WTC11 (cell line): ENCODE data around the gene RAD51D. TPM values are rescaled to one million over a fixed set of nuclear protein-coding genes. Genes with fewer than 3 reads are reported as not detected.

Experiments used
- ATAC-seq: fragments of 200-7000 bp; cut with Tn5 transposase; 2 replicates; pipeline ENCODE4 v1.10.0; 2021; ENCODE audit warnings: mild to moderate bottlenecking, moderate library complexity
- CTCF ChIA-PET: fragments of 300-600 bp; sonication (Branson Sonifier 250); formaldehyde crosslinking; loops from one replicate; lab custom pipeline; 2021; ENCODE audit warnings: antibody characterized with exemption; lab: Charles Lee
- POLR2A ChIA-PET: fragments of 350-600 bp; sonication (Branson Sonifier 250); formaldehyde crosslinking; loops from one replicate; lab custom pipeline; 2021; ENCODE audit warnings: antibody characterized with exemption; lab: Charles Lee
- DNase-seq: peaks from one replicate; pipeline ENCODE4 v3.0.0; 2021; ENCODE audit warnings: low spot score
- H3K27ac Mint-ChIP-seq: 2 replicates; pipeline ENCODE4 v1.8.0; 2021; ENCODE audit warnings: mixed read lengths
- H3K27me3 Mint-ChIP-seq: 2 replicates; pipeline ENCODE4 v1.8.0; 2021; ENCODE audit warnings: low read depth, mild to moderate bottlenecking, moderate library complexity, mixed read lengths
- H3K36me3 Mint-ChIP-seq: 2 replicates; pipeline ENCODE4 v1.8.0; 2021; ENCODE audit warnings: mixed read lengths
- H3K4me1 Mint-ChIP-seq: 2 replicates; pipeline ENCODE4 v1.8.0; 2022; ENCODE audit warnings: mixed read lengths
- H3K4me3 Mint-ChIP-seq: 2 replicates; pipeline ENCODE4 v1.8.0; 2021; ENCODE audit warnings: mild to moderate bottlenecking, moderate library complexity, mixed read lengths
- H3K9me3 Mint-ChIP-seq: 2 replicates; pipeline ENCODE4 v1.8.0; 2021; ENCODE audit warnings: mixed read lengths
- ATF2 ChIP-seq: sonication (generic); formaldehyde crosslinking; IDR thresholded peaks from 2 replicates; pipeline ENCODE4 v1.8.1; 2022; ENCODE audit warnings: low read depth, missing genetic modification reagents, borderline replicate concordance
- ATF6 ChIP-seq: sonication (generic); formaldehyde crosslinking; IDR thresholded peaks from 2 replicates; pipeline ENCODE4 v1.8.1; 2023; ENCODE audit warnings: mild to moderate bottlenecking, missing genetic modification reagents
- CBFB ChIP-seq: sonication (generic); formaldehyde crosslinking; IDR thresholded peaks from 2 replicates; pipeline ENCODE4 v1.8.1; 2022; ENCODE audit warnings: mild to moderate bottlenecking, low read depth, missing genetic modification reagents
- CREB1 ChIP-seq: sonication (generic); formaldehyde crosslinking; IDR thresholded peaks from 2 replicates; pipeline ENCODE4 v1.8.0; 2023; ENCODE audit warnings: mild to moderate bottlenecking, missing genetic modification reagents
- ETV6 ChIP-seq: sonication (generic); formaldehyde crosslinking; IDR thresholded peaks from 2 replicates; pipeline ENCODE4 v1.8.1; 2022; ENCODE audit warnings: mild to moderate bottlenecking, missing genetic modification reagents
- FOXK1 ChIP-seq: sonication (generic); formaldehyde crosslinking; IDR thresholded peaks from 2 replicates; pipeline ENCODE4 v1.8.0; 2022; ENCODE audit warnings: mild to moderate bottlenecking, moderate library complexity, missing genetic modification reagents
- GABPB1 ChIP-seq: sonication (generic); formaldehyde crosslinking; IDR thresholded peaks from 2 replicates; pipeline ENCODE4 v1.8.1; 2023; ENCODE audit warnings: mild to moderate bottlenecking, missing genetic modification reagents
- HMGA2 ChIP-seq: fragments of 250-450 bp; sonication (Bioruptor Pico); IDR thresholded peaks from 2 replicates; pipeline ENCODE4 v1.4.0; 2021; ENCODE audit warnings: mild to moderate bottlenecking, moderate library complexity
- KAT7 ChIP-seq: sonication (generic); formaldehyde crosslinking; IDR thresholded peaks from 2 replicates; pipeline ENCODE4 v1.8.1; 2023; ENCODE audit warnings: missing genetic modification reagents, mild to moderate bottlenecking, borderline replicate concordance
- MLX ChIP-seq: sonication (generic); formaldehyde crosslinking; IDR thresholded peaks from 2 replicates; pipeline ENCODE4 v1.8.1; 2023; ENCODE audit warnings: mild to moderate bottlenecking, missing genetic modification reagents, moderate library complexity
- MXD4 ChIP-seq: fragments of 250-450 bp; sonication (Bioruptor Pico); IDR thresholded peaks from 2 replicates; pipeline ENCODE4 v1.8.0; 2021; ENCODE audit warnings: mild to moderate bottlenecking, moderate library complexity, borderline replicate concordance
- RORB ChIP-seq: fragments of 250-450 bp; sonication (Bioruptor Pico); IDR thresholded peaks from 2 replicates; pipeline ENCODE4 v1.9.0; 2021; ENCODE audit warnings: mild to moderate bottlenecking
- SMAD4 ChIP-seq: sonication (generic); formaldehyde crosslinking; IDR thresholded peaks from 2 replicates; pipeline ENCODE4 v1.8.0; 2022; ENCODE audit warnings: mild to moderate bottlenecking, missing genetic modification reagents
- ZNF317 ChIP-seq: sonication (generic); formaldehyde crosslinking; IDR thresholded peaks from 2 replicates; pipeline ENCODE4 v1.8.1; 2023; ENCODE audit warnings: low read depth, mild to moderate bottlenecking, moderate library complexity, missing genetic modification reagents, borderline replicate concordance
- ZNF423 ChIP-seq: fragments of 250-450 bp; sonication (Bioruptor Pico); IDR thresholded peaks from 2 replicates; pipeline ENCODE4 v2.1.2; 2022; ENCODE audit warnings: mild to moderate bottlenecking, moderate library complexity
- total RNA-seq: library from RNA; stranded (reverse); gene quantifications from 3 replicates; pipeline ENCODE4 v1.2.3, GENCODE V29; 2021
- TF ChIP-seq, protein P1 (sequence below): sonication (generic); formaldehyde crosslinking; IDR thresholded peaks from 2 replicates; pipeline ENCODE4 v1.8.0; 2022; ENCODE audit warnings: mild to moderate bottlenecking, missing genetic modification reagents
- TF ChIP-seq, protein P2 (sequence below): fragments of 250-450 bp; sonication (Bioruptor Pico); IDR thresholded peaks from 2 replicates; pipeline ENCODE4 v1.9.0; 2021; ENCODE audit warnings: mild to moderate bottlenecking, borderline replicate concordance
- TF ChIP-seq, protein P3 (sequence below): sonication (generic); formaldehyde crosslinking; IDR thresholded peaks from 2 replicates; pipeline ENCODE4 v1.8.1; 2023; ENCODE audit warnings: mild to moderate bottlenecking, missing genetic modification reagents, borderline replicate concordance
- TF ChIP-seq, protein P4 (sequence below): sonication (generic); formaldehyde crosslinking; IDR thresholded peaks from 2 replicates; pipeline ENCODE4 v1.8.1; 2023; ENCODE audit warnings: mild to moderate bottlenecking, missing genetic modification reagents, moderate library complexity
- TF ChIP-seq, protein P5 (sequence below): sonication (generic); formaldehyde crosslinking; IDR thresholded peaks from 2 replicates; pipeline ENCODE4 v1.8.1; 2023; ENCODE audit warnings: mild to moderate bottlenecking, missing genetic modification reagents
- TF ChIP-seq, protein P6 (sequence below): sonication (generic); formaldehyde crosslinking; IDR thresholded peaks from 2 replicates; pipeline ENCODE4 v1.8.1; 2022; ENCODE audit warnings: mild to moderate bottlenecking, moderate library complexity, missing genetic modification reagents

The RAD51D gene
- total RNA-seq, 1 experiment from 2014 or later, result 15.0 TPM

DNA sequence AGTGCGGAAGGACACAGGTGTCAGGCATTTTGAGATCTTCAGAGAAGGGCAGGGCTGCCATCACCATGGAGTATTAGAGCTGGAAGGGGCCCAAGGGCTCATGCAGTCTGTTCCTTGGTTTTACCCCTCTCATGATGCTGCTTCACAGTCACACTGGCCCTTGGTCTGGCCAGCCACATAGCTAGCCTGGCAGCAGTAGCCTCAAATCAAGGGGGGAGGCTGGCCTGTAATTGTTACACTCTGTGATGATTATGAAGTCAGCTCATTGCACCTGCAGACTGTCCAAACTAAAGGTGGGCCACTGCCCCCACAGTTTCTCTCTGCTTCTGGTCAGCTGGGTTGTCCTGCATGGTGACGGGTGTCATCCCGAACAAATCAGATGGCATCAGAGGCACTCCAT is 1.7 kb upstream of the RAD51D start, which contains the start of gene FNDC8 (continued):
- no peak for TF ChIP-seq RORB (CRISPR knock-in tag)
- TF ChIP-seq CBFB, result no peak
- TF ChIP-seq HMGA2 (CRISPR knock-in tag), result no peak
- TF ChIP-seq, protein P1, sequence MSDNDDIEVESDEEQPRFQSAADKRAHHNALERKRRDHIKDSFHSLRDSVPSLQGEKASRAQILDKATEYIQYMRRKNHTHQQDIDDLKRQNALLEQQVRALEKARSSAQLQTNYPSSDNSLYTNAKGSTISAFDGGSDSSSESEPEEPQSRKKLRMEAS (CRISPR knock-in tag), result no peak
- no peak for TF ChIP-seq MLX (CRISPR knock-in tag)
- no peak for TF ChIP-seq FOXK1 (CRISPR knock-in tag)
- TF ChIP-seq, protein P2, sequence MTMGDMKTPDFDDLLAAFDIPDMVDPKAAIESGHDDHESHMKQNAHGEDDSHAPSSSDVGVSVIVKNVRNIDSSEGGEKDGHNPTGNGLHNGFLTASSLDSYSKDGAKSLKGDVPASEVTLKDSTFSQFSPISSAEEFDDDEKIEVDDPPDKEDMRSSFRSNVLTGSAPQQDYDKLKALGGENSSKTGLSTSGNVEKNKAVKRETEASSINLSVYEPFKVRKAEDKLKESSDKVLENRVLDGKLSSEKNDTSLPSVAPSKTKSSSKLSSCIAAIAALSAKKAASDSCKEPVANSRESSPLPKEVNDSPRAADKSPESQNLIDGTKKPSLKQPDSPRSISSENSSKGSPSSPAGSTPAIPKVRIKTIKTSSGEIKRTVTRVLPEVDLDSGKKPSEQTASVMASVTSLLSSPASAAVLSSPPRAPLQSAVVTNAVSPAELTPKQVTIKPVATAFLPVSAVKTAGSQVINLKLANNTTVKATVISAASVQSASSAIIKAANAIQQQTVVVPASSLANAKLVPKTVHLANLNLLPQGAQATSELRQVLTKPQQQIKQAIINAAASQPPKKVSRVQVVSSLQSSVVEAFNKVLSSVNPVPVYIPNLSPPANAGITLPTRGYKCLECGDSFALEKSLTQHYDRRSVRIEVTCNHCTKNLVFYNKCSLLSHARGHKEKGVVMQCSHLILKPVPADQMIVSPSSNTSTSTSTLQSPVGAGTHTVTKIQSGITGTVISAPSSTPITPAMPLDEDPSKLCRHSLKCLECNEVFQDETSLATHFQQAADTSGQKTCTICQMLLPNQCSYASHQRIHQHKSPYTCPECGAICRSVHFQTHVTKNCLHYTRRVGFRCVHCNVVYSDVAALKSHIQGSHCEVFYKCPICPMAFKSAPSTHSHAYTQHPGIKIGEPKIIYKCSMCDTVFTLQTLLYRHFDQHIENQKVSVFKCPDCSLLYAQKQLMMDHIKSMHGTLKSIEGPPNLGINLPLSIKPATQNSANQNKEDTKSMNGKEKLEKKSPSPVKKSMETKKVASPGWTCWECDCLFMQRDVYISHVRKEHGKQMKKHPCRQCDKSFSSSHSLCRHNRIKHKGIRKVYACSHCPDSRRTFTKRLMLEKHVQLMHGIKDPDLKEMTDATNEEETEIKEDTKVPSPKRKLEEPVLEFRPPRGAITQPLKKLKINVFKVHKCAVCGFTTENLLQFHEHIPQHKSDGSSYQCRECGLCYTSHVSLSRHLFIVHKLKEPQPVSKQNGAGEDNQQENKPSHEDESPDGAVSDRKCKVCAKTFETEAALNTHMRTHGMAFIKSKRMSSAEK (CRISPR knock-in tag), result no peak
- TF ChIP-seq SMAD4, result no peak

- Mint-ChIP-seq H3K4me3 (peak overlapping the region; percentile 84), H3K4me1 (peaks cover 17% of the 10 kb centered on the region), H3K27ac (no peak overlapping the region), H3K36me3 (0 out of 2 replicates have a peak, but pooled peaks cover 5% of the 10 kb centered on the region), H3K9me3 (no peaks in the 10 kb centered on the region), H3K27me3 (peaks cover 22% of the 10 kb centered on the region)
- DNase-seq (no peak), ATAC-seq (no peak)
- ChIA-PET CTCF (interaction anchor here (1.1 to 2.3 kb wide), 4 partner anchors 28 to 83 kb away, joined by 4 to 27 read pairs (median 6); partner anchors contain the start of gene RFFL), POLR2A (no interaction called here)
- TF ChIP-seq MXD4 (CRISPR knock-in tag) (no peak), GABPB1 (no peak), KAT7 (no peak), ETV6 (CRISPR knock-in tag) (no peak), RORB (CRISPR knock-in tag) (no peak), CREB1 (no peak), ATF2 (CRISPR knock-in tag) (no peak), ZNF317 (CRISPR knock-in tag) (no peak), ATF6 (CRISPR knock-in tag) (no peak), ZNF423 (no peak)
- TF ChIP-seq, protein P3, sequence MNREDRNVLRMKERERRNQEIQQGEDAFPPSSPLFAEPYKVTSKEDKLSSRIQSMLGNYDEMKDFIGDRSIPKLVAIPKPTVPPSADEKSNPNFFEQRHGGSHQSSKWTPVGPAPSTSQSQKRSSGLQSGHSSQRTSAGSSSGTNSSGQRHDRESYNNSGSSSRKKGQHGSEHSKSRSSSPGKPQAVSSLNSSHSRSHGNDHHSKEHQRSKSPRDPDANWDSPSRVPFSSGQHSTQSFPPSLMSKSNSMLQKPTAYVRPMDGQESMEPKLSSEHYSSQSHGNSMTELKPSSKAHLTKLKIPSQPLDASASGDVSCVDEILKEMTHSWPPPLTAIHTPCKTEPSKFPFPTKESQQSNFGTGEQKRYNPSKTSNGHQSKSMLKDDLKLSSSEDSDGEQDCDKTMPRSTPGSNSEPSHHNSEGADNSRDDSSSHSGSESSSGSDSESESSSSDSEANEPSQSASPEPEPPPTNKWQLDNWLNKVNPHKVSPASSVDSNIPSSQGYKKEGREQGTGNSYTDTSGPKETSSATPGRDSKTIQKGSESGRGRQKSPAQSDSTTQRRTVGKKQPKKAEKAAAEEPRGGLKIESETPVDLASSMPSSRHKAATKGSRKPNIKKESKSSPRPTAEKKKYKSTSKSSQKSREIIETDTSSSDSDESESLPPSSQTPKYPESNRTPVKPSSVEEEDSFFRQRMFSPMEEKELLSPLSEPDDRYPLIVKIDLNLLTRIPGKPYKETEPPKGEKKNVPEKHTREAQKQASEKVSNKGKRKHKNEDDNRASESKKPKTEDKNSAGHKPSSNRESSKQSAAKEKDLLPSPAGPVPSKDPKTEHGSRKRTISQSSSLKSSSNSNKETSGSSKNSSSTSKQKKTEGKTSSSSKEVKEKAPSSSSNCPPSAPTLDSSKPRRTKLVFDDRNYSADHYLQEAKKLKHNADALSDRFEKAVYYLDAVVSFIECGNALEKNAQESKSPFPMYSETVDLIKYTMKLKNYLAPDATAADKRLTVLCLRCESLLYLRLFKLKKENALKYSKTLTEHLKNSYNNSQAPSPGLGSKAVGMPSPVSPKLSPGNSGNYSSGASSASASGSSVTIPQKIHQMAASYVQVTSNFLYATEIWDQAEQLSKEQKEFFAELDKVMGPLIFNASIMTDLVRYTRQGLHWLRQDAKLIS (CRISPR knock-in tag), result no peak
- TF ChIP-seq, protein P4, sequence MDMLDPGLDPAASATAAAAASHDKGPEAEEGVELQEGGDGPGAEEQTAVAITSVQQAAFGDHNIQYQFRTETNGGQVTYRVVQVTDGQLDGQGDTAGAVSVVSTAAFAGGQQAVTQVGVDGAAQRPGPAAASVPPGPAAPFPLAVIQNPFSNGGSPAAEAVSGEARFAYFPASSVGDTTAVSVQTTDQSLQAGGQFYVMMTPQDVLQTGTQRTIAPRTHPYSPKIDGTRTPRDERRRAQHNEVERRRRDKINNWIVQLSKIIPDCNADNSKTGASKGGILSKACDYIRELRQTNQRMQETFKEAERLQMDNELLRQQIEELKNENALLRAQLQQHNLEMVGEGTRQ, result no peak
- TF ChIP-seq, protein P5, sequence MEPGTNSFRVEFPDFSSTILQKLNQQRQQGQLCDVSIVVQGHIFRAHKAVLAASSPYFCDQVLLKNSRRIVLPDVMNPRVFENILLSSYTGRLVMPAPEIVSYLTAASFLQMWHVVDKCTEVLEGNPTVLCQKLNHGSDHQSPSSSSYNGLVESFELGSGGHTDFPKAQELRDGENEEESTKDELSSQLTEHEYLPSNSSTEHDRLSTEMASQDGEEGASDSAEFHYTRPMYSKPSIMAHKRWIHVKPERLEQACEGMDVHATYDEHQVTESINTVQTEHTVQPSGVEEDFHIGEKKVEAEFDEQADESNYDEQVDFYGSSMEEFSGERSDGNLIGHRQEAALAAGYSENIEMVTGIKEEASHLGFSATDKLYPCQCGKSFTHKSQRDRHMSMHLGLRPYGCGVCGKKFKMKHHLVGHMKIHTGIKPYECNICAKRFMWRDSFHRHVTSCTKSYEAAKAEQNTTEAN, result no peak
- TF ChIP-seq, protein P6, sequence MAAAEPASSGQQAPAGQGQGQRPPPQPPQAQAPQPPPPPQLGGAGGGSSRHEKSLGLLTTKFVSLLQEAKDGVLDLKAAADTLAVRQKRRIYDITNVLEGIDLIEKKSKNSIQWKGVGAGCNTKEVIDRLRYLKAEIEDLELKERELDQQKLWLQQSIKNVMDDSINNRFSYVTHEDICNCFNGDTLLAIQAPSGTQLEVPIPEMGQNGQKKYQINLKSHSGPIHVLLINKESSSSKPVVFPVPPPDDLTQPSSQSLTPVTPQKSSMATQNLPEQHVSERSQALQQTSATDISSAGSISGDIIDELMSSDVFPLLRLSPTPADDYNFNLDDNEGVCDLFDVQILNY, result no peak
Observed at GRCh38 chr17:35117984-35118383, 1.7 kb downstream of the RAD51D start.
